Renal cortex interstitium (tissue), 11 donors: ENCODE data around the gene CLSTN2. TPM values are rescaled to one million over a fixed set of nuclear protein-coding genes. Genes with fewer than 3 reads are reported as not detected.

Source experiments
- DNase-seq, 11 donors: peaks; one replicate each; pipeline ENCODE4 v3.0.0-alpha.2; 2013; ENCODE audit warnings: low read depth in 9 of 11, low spot score in 4 of 11; ENCODE audit errors: extremely low read depth in 1 of 11
- polyA plus RNA-seq, 3 donors: library from polyadenylated mRNA; unstranded; fragments of 120-200 nt; gene quantifications; one replicate each; pipeline ENCODE4 v1.2.1, GENCODE V29; 2013; ENCODE audit not compliant: insufficient read length in 3 of 3

CLSTN2 gene
- polyA plus RNA-seq, 3 donors = 1.3 to 2.6 (median 1.9) TPM

DNA sequence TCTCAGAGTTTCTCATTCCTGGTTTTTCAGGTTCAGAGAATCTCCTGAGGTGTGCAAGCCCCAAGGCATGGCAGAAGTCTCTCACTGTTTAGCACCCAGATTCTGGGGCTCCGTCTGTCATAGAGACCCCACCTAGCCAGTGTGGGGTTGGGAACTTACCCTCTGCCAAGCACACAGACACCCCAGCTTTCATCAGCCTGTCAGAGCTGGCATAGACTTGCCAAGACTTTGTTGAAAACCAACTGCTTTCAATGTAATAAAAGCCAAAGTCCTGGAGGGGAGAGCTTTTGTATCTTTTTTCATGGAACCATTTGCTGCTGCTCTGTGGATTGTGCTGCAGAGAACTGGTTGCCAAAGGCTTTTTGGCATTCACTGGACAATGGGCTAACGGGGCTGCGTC, 401.5 kb downstream of the CLSTN2 start:
- no peak for DNase-seq

DNA sequence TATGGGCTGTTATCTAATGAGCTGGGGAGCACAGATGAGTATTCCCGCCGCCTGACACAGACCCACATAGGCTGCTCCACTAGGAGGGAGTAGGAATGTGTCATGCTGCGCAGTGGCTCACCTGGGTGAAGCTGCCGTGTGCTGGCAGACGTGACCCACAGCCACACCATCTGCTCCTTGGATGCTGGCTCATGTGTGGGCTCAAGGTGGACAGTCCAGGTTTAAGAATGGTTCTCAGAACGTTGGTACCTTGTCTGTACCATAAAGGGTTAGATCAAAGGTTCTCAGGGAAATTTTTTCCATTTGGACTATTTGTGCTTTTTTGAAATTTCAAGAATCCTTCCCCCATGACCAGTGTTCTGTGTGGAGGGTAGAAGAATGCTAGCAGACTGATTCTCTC, 403.9 kb downstream of the CLSTN2 start:
- DNase-seq = no peak

DNA sequence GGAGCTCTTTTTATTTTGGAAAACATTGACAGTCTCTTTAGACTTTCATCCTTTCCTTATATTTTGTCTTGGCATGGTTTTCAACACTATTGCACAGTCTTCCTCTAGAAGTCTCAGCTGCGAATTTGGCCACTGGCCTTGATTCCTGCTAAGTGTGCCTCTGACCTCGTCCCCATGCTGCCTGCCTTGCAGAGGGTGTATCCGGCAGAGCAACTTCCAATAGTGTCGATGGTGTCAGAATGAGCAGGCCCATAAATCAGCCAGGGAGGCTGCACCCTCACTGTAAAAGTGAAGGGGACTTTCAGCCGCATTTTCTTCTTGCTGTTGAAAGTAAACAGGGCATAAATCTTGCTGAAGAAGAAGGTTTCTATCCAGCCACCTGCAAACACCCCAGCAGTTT, 406.2 kb downstream of the CLSTN2 start:
- no peak for DNase-seq

DNA sequence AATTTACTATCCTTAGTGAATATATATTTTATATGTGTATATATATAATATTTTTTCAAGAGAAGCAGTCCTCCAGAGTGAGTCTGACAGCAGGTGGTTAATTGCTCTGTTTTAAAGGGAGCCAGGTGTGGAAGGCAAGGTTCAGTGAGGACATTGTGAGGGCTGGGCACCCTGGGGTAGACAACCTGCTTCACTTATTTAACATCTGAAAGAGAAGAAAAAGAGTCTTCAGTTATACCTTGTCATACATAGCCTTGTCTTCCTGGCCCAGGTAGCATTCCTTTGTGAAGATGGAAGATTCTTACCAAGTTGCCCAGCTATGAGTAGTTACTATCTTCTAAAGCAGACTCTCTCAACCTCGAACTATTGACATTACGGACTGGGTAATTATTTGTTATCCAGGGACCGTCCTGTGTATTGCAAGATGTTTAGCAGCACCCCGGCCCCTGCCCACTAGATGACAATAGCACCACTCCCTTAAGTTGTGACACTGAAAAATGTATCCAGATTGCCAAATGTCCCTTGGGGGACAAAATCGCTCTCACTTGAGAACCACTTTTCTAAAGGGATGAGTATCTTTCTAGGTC, 406.9 kb downstream of the CLSTN2 start:
- no peak for DNase-seq

DNA sequence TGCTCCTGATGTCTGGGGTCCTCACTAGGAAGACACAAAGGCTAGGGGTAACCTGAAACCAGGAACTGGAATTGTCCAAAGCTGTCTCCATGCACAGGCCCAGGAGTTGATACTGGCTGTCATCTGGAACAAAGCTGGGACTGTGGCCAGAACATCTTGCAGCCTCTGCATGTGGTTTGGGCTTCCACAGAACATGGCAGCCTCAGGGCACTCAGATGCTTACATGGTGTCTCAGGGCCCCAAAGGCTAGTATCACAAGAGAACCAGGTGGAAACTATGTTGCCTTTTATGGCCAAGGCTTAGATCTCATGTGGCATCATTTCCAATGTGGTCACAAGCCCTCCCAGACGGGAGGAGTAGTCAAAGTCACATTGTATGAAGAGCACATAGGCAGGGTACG, 407.7 kb downstream of the CLSTN2 start:
- no peak for DNase-seq

DNA sequence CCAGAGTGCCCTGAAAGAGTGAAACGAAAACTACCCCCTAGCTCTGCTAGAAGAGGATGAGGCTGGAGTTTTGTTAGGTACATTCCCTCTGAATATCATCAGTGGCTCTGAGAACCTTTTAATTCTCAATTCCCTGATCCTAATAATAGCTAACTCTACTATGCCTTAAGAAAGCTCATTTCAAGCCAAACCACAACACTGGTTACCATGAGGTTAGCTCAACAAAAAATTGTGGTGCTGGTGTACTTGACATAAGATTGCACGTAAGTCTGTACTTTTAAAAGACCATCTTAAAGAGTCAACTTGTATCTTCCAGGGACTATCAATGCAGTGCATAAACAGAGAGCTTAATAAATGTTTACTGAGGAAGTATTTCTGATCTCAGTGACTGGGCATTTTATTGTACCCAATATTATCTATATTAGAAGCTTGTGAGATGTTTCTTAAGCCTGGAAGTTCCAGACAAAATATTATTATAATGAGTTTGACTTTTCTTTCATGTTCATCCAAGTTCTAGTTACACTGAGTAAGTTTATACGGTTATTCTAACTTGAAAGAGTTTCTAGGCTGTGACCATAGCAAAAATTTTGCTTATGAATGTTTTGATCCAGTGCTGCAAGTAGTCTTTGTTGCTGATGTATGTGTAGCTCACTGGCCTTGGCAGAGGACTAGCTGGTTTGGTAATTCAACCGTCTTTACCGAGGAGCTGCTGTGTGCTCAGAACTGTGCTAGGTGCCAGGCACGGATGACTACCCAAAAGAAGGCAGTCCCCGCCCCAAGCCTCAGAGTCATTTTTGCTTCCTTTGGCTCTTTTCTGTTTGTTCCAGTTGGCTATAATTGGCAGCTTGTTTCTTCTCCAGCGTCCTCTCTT, 408.5 kb downstream of the CLSTN2 start:
- DNase-seq = no peak

DNA sequence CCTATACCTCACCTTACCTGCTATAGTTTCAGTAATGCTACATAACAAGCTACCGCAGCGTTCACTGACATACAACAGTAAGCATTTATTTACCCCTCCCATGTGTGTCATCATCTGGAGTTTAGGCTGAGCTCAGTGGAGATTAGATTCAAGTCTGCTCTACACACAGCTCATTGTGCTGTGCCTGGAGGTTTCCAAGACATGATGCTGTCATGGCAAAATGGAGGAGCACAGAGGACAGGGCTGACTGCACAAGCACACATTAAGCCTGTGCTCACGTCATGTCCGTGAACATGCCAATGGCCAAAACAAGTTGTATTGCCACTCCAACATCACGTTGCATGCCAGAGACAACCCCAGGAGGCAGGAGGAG, 409.1 kb downstream of the CLSTN2 start:
- DNase-seq = no peak

DNA sequence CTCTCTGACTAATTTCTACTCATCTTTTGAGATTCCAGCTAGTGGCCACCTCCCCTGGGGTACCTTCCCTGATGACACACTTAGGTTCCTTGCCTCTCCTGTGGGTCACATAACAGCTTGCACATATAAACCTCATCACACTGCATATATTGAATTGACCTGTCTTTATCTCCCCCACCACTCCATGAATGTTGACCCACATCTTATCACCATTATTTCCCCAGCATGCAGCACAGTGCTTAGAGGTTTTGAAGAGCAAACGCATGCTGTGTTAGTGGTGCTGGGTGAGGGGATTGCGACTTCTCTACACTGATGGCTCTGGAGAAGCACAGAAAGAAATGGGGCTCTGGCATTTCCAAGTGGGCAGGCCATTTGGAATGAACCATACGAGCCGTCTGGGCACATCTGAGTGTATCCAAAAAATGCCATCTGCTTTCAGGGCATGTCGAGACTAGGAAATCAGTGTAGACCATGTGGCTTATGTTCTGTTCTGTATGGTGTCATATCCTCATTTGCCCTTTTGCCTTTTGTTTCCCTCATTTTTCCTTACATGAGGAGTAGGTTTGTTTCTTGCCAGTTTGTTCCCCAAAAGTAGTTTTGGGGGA, 409.7 kb downstream of the CLSTN2 start:
- no peak for DNase-seq

DNA sequence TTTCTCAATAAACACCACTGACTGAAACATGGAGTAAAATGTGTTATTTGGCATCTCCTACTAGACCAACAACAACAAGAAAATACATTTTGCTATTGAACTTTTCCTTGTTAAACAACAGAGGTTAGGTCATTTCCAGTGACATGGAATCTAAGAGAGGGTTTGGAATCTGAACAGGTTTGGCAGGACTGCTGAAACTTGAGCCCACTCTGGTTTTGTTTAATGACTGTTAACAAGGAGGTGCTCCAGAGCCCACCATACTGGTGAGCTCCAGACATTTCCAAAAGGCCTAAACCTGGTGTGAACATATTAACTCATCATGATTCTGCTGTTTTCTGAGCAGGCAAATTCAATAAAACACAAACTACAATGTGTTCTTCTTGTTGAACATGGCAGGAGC, 412.2 kb downstream of the CLSTN2 start:
- no peak for DNase-seq

DNA sequence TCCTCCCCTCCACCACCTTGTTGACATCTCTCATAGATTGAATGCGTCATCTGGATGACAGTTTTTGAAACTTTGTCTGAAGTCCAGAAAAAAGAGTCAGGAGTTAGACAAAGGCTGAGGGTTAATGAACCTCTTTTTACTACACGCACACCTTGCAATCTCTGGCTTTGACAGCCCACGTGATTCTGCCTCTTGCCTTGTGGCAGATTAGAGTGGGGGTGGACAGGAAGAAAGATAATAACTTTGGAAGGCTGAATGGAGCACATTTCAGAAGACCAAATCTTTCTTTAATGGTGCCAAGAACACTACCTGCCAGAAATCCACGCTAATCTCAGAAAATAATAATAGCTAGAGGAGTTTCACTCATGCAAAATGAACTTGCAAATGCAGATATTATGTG, 415.0 kb downstream of the CLSTN2 start:
- no peak for DNase-seq

DNA sequence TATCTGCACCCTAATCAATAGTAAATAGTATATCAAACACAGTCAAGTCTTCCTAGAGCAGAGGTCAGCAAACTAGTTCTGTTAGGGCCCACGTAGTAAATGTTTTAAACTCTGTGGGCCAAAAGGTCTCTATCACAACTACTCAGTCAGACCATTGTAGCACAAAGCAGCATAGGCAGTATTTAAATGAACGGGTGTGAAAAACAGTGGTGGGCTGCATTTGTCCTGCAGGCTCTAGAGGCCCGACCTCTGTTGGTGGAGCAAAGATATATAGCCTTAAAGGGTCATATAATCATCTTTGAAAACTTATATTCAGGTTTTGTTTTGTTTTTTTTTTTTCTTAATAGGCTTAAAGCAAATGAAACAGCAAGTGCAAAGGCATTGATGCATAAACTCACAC, 416.5 kb downstream of the CLSTN2 start:
- no peak for DNase-seq

DNA sequence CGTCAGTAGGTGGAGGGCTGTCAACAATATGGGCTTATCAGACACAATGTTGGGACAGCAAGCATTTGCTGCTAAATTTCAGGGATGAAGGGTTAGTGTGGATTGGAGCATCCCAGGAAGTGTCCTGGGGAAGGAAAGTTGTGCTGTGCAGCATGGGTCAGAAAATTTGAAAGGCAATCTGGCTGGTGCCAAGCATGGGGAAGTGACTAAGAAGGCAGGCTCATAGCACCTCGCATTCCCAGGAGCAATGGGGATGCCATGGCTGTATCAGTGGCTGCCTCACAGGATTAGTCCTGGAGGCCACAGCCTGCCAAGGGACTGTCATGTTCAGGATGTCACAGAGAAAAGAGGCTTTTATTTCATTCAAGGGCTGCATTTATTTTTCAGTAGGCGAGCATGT, 420.5 kb downstream of the CLSTN2 start:
- DNase-seq = no peak

DNA sequence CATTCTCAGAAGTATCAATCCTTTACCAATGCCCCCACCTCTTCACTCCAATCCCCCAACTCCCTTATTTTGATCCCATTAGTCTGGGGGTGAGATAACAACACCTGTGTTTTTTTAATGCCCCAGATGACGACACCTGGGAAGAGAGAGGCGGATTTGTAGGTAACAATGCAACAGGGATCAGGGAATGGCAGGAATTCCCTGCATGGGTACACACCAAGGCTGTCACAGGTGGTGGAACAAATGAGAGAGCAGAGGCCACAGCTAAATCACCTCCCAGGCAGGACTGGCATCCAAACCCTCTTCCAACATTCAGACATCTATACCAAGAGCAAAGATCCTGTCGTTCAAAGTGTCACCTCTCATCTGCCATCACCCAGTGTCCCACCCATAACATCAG, 423.7 kb downstream of the CLSTN2 start:
- DNase-seq = peak in 6 of 11 donors; percentile 5 to 47 (median 40)

DNA sequence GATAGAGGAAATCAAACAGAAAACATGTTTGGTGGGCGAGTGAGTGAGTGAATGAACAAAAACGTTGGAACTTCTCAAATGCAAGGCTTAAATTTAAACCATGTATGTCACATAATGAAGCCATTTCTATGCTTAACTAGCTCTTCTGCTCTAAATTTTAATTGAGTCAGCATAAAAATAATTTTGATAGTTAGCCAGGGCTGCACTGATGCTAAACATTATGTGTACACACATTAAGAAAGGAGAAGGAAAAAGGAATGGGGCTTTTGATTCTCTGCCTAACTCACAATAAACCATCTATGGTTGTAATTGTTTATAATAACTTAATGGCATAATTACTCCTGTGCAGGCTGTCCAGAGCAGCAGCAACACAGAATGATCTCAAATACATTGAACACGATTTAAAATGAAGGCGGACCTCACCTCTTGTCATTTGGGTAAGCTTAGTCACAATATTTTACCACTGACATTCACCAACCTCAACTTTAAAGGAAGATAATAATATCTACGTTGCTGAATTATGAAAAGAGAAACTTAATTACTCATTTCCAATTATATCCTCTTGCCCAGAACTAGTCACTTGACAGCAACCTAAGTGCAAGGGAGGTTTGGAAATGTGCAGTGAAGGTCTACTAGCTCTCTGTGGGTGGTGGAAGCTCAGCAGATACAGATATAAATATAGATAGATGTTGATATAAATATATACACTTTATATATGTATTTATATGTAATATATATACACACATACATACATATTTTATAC, 424.4 kb downstream of the CLSTN2 start:
- no peak for DNase-seq

DNA sequence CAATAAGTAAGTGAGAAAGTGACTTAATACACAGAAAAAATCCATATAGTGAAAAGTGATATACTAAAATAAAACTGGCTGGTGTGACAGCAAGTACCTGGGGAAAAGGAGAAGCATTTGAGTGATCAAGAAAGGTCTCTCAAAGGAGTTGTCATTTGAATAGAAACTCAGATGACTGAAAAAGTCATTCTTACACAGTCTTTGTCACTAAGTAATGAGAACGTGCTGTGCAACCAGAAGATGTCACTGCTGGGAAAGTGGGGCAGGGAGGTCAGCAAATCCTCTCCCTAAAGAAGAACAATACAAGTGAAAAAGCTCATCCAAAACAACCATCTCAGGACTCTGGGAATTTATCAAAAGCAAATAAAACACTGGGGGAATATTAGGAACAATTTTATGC, 425.3 kb downstream of the CLSTN2 start:
- no peak for DNase-seq

DNA sequence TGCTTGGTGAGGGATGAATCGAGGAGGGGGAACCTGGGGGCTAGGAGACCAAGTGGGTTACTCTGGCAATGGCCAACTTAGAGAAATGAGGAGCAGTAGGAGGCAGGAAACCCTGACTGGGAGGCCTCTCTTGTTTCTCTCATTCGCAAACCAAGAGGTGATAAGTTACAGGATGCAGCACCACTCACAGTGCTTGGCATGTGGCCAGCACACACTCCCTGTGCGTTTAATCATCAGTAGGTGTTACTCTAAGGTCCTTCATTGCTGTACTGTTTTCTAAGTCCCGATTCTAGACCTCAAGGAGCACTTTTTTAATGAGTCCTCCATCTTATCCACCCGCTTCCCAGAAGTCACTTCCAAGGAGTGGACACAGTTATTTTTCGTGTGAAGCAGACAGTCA, 428.8 kb downstream of the CLSTN2 start:
- DNase-seq = no peak

DNA sequence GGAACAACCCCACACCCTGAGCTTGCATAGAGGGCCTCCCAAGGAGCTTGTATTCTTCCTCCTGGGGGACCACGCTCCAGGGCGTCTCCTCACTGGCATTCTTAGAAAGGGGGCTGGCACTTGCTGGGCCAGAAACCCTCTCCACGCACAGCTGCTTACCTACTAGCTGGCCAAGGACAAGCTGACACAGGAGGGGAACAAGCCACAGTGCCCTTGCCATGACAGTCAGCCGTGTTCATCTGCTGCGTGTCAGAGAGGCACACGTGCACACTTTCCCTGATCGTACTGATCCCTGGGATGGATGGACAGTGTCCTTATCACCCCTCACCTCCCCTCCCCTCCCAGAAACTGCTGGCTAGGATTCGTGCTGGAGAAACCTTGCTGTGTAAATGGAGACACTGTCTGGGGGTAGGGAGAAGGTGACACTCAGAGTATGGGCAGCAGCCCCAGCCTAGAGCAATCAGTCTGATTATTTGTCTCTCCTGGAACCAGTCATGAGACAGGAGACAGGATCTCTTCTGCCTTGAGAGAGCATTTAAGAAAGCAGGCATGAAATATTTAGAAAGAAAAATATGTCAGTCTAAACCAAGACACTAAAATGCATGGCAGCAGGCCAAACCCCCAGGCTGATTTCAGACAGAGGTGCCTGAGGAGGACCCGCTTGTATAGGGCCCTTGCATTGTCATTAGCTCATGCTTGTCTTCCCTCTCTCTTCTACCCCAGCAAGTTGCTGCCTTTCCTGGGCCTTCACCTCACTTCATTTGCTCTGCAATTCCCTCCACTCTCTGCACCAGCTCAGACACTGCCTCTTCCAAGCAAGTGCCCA, 431.1 kb downstream of the CLSTN2 start:
- DNase-seq = no peak

DNA sequence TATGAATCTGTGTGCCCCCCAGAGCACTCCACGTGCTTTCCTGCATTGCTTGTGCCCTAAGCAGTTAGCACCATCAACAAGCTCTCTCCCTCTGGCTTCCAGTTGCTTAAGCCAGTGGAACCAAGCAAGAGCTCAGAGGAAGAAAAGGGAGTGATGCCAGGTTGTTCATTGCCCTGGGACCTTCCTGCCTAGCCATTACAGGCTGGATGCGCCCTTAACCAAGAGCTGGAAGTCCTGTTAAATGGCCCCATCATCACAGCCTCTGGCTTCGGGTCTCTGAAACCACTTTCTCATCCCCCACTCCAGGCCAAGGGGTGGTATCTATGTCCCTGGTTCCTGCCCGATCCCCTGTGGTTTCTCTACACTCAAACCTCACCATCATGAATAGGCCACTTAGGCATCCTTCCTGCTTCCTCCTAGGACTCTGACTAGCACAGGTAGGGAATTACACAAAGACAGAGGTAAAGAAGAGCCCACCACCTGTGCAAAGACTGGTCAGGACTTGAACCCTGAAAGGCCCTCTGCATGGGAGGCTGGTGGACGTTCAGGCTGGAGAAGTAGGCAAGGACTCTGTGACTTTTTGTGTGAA, 433.3 kb downstream of the CLSTN2 start:
- DNase-seq = no peak

DNA sequence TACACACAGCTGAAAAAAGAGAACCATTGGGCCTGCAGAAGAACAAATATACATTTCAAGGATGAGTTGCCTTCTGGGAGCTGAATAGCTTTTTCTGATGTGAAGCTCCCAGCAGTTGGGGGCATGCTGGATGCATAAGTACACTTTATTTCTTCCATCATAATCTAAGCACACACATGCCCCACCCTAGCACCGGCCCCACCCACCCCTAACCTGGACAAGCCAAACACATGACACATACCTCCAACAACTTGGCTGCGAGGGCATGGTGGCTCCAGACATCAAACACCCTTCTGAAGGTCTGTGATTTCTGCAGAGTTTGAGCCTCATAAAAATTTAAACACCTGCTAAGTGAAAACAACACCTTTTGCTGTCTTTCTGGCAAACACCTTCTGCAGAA, 435.7 kb downstream of the CLSTN2 start:
- DNase-seq = no peak
